BLaER1 treated with 17β-estradiol and CSF1 and Interleukin-3, amounts not matched to agents 10 nM and 100 nM (cell line): ENCODE data around the gene BABAM1.

Source experiments
- H3K27ac ChIP-seq, 11 experiments: shearing (Covaris generic); formaldehyde crosslinking; 2 replicates each; pipeline ENCODE4 v1.8.1; 2022
- H3K27me3 ChIP-seq, 11 experiments: shearing (Covaris generic); formaldehyde crosslinking; 2 replicates each; pipeline ENCODE4 v1.8.1; 2022
- H3K36me3 ChIP-seq, 11 experiments: shearing (Covaris generic); formaldehyde crosslinking; 2 replicates each; pipeline ENCODE4 v1.8.1; 2022
- H3K4me1 ChIP-seq, 10 experiments: shearing (Covaris generic); formaldehyde crosslinking; 2 replicates each; pipeline ENCODE4 v1.8.1; 2022
- H3K4me2 ChIP-seq, 11 experiments: shearing (Covaris generic); formaldehyde crosslinking; 2 replicates each; pipeline ENCODE4 v1.8.1; 2022
- H3K4me3 ChIP-seq, 10 experiments: shearing (Covaris generic); formaldehyde crosslinking; 2 replicates each; pipeline ENCODE4 v1.8.1; 2022
- H3K9ac ChIP-seq, 11 experiments: shearing (Covaris generic); formaldehyde crosslinking; 2 replicates each; pipeline ENCODE4 v1.8.1; 2022
- H3K9me3 ChIP-seq, 11 experiments: shearing (Covaris generic); formaldehyde crosslinking; replicated peaks in 1 of 11; 2 replicates each; pipeline ENCODE4 v1.8.1; 2022
- H4K20me1 ChIP-seq, 11 experiments: shearing (Covaris generic); formaldehyde crosslinking; 2 replicates each; pipeline ENCODE4 v1.8.1; 2022
- Cebpa-rat ChIP-seq, 11 experiments: shearing (Covaris generic); IDR thresholded peaks; 2 replicates each; pipeline ENCODE4 v1.8.1; 2022

BABAM1 gene

GRCh38 chr19:17323300-17323963 is 56.2 kb downstream of the BABAM1 start:
- peaks cover 37 to 74% (median 57%) of the 10 kb centered on the region in 10 experiments for H3K4me1 ChIP-seq
- peaks cover 28 to 75% (median 47%) of the 10 kb centered on the region in 11 experiments for H3K36me3 ChIP-seq
- peak overlapping the region; percentile 51 to 83 (median 68); a peak in 21 of 22 replicates for H3K9ac ChIP-seq
- H3K4me3 ChIP-seq: peak overlapping the region in 9 of 10 experiments; percentile 37 to 68 (median 52); a peak in 15 of 20 replicates
- peak overlapping the region; percentile 89 to 98 (median 94) for H3K4me2 ChIP-seq
- TF ChIP-seq Cebpa-rat (IDR thresholded peaks at IDR 0.05): no peak
- peaks cover 0 to 7% (median 0%) of the 10 kb centered on the region in 11 experiments; a peak in 1 of 22 replicates for H3K27me3 ChIP-seq
- no peaks in the 10 kb centered on the region for H3K9me3 ChIP-seq
- peak overlapping the region in 5 of 11 experiments; percentile 42 to 61 (median 53); a peak in 7 of 22 replicates for H3K27ac ChIP-seq
- H4K20me1 ChIP-seq: peaks cover 0 to 81% (median 41%) of the 10 kb centered on the region in 11 experiments; a peak in 18 of 22 replicates

DNA sequence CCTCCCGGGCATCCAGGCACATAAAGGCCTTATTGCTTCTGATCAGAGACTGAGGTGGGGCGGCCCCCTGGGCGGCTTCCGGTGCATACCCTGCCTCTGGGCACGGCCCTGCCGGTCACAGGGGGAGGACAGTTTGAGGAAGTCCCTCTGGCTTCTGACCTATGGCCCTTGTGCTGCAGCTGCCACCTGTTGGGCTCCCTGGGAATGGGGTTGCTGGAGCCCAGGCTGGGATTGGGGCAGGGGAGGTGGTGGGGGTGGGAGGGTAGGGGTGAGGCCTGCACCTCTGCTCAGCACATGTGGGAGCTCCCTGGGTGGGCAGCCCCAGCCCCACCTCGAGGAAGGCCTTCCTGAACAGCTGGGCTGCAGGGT is 56.7 kb downstream of the BABAM1 start:
- Histone ChIP-seq H3K4me3 (peak overlapping the region in 9 of 10 experiments; percentile 37 to 68 (median 52); a peak in 15 of 20 replicates), H3K4me1 (peaks cover 41 to 72% (median 56%) of the 10 kb centered on the region in 10 experiments), H3K27me3 (peaks cover 3 to 10% (median 3%) of the 10 kb centered on the region in 11 experiments; a peak in 19 of 22 replicates), H3K4me2 (peak overlapping the region; percentile 89 to 98 (median 94)), H3K9me3 (no peaks in the 10 kb centered on the region), H3K36me3 (peaks cover 23 to 70% (median 43%) of the 10 kb centered on the region in 11 experiments), H4K20me1 (peaks cover under 1 to 79% (median 40%) of the 10 kb centered on the region in 11 experiments; a peak in 19 of 22 replicates), H3K9ac (peak overlapping the region; percentile 51 to 83 (median 68); a peak in 21 of 22 replicates), H3K27ac (peak overlapping the region in 5 of 11 experiments; percentile 42 to 61 (median 53); a peak in 7 of 22 replicates)
- no peak for TF ChIP-seq Cebpa-rat (IDR thresholded peaks at IDR 0.05)

- Histone ChIP-seq H3K4me3 (no peak overlapping the region), H3K27ac (no peak overlapping the region), H3K9ac (no peak overlapping the region), H3K4me2 (peak overlapping the region in 9 of 11 experiments; percentile 89 to 98 (median 94); a peak in 16 of 22 replicates), H3K4me1 (peaks cover 46 to 75% (median 60%) of the 10 kb centered on the region in 10 experiments), H3K27me3 (peaks cover 8 to 16% (median 9%) of the 10 kb centered on the region in 11 experiments; a peak in 21 of 22 replicates), H3K9me3 (no peaks in the 10 kb centered on the region), H3K36me3 (peaks cover 17 to 66% (median 37%) of the 10 kb centered on the region in 11 experiments), H4K20me1 (peaks cover 6 to 80% (median 41%) of the 10 kb centered on the region in 11 experiments; a peak in 20 of 22 replicates)
- no peak for TF ChIP-seq Cebpa-rat (IDR thresholded peaks at IDR 0.05)
Measured at GRCh38 chr19:17324357-17325114, 57.3 kb downstream of the BABAM1 start.

GRCh38 chr19:17325133-17325532 is 57.9 kb downstream of the BABAM1 start:
- H3K9ac ChIP-seq: no peak overlapping the region
- no peak overlapping the region for H3K27ac ChIP-seq
- H3K4me2 ChIP-seq: no peak overlapping the region; a peak in 1 of 22 replicates
- H3K36me3 ChIP-seq: peaks cover 11 to 66% (median 34%) of the 10 kb centered on the region in 11 experiments
- peaks cover 6 to 82% (median 45%) of the 10 kb centered on the region in 11 experiments; a peak in 20 of 22 replicates for H4K20me1 ChIP-seq
- H3K4me1 ChIP-seq: peaks cover 52 to 79% (median 64%) of the 10 kb centered on the region in 10 experiments
- no peaks in the 10 kb centered on the region for H3K9me3 ChIP-seq
- H3K27me3 ChIP-seq: peaks cover 14 to 22% (median 15%) of the 10 kb centered on the region in 11 experiments; a peak in 21 of 22 replicates
- H3K4me3 ChIP-seq: no peak overlapping the region
- no peak for TF ChIP-seq Cebpa-rat (IDR thresholded peaks at IDR 0.05)

- Histone ChIP-seq H3K9me3 (no peaks in the 10 kb centered on the region), H4K20me1 (peaks cover 6 to 82% (median 42%) of the 10 kb centered on the region in 11 experiments; a peak in 19 of 22 replicates), H3K36me3 (peaks cover 2 to 66% (median 25%) of the 10 kb centered on the region in 11 experiments; a peak in 21 of 22 replicates), H3K9ac (no peak overlapping the region), H3K4me1 (peaks cover 55 to 78% (median 63%) of the 10 kb centered on the region in 10 experiments), H3K4me3 (no peak overlapping the region), H3K27ac (no peak overlapping the region), H3K27me3 (peaks cover 15 to 28% (median 21%) of the 10 kb centered on the region in 11 experiments; a peak in 21 of 22 replicates), H3K4me2 (no peak overlapping the region)
- TF ChIP-seq Cebpa-rat (IDR thresholded peaks at IDR 0.05): no peak
Measured at GRCh38 chr19:17325881-17326594, 58.8 kb downstream of the BABAM1 start.

DNA sequence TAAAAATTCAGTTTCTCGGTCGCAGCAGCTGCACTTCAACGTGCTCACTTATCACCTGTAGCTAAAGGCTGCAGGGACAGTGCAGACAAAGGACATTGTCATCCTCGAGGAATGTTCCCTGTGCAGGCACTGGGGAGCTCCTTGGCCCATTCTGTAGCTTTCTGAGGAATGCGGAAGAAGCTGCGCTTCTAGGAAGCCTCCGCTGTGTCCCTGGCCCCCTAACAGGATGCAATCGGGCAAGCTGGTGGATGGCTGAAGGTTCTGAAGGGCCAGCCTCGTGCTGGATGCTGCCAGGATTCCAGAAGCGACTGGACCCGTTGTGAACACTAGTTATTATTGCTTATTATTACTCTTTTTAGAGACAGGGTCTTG is 59.3 kb downstream of the BABAM1 start:
- Histone ChIP-seq H3K9me3 (no peaks in the 10 kb centered on the region), H3K27me3 (peaks cover 15 to 29% (median 21%) of the 10 kb centered on the region in 11 experiments; a peak in 21 of 22 replicates), H3K9ac (0 out of 22 replicates have a peak overlapping the region, but pooled peaks of 1 of the 11 experiments have one; percentile 5), H4K20me1 (peaks cover 6 to 77% (median 40%) of the 10 kb centered on the region in 11 experiments; a peak in 19 of 22 replicates), H3K36me3 (peaks cover 0 to 66% (median 21%) of the 10 kb centered on the region in 11 experiments; a peak in 19 of 22 replicates), H3K4me2 (no peak overlapping the region), H3K4me1 (peaks cover 50 to 73% (median 58%) of the 10 kb centered on the region in 10 experiments), H3K27ac (no peak overlapping the region), H3K4me3 (no peak overlapping the region)
- TF ChIP-seq Cebpa-rat (IDR thresholded peaks at IDR 0.05): 0 out of 22 replicates have a peak, but pooled peaks of 1 of the 11 experiments have one; percentile 27

DNA sequence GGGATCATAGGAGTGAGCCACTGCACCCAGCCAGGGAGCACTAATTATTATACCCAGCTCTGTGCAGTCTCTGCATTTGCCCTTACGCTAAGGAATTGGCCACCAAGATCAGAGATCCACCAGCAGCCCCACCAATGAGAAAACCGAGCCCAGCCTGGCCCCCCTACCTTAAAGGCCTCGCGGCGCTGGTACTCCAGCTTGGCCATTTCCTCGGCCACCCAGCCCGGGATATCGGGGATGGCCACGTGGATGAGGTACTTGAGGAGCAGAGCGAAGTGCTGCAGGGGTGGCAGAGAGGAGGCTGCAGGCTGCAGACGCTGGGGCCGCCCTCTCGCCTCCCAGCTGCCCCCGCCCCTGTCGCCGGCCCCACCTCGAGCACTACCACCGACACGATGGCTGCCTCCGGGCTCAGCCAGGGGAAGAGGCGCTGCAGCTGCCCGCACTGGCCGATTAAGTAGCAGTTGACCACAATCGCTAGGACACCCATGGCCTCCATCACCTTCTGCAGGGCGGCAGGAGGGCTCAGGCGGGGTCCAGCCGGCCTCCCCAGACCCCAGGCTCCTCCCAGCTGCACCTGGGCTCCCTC is 59.9 kb downstream of the BABAM1 start:
- peaks cover 44 to 67% (median 52%) of the 10 kb centered on the region in 10 experiments for H3K4me1 ChIP-seq
- H3K27ac ChIP-seq: no peak overlapping the region
- no peak overlapping the region for H3K4me3 ChIP-seq
- peak overlapping the region in 1 of 11 experiments; percentile 24; a peak in 1 of 22 replicates for H3K4me2 ChIP-seq
- H4K20me1 ChIP-seq: peaks cover 3 to 71% (median 34%) of the 10 kb centered on the region in 11 experiments; a peak in 19 of 22 replicates
- peak in 1 of 11 experiments; percentile 2; a peak in 1 of 22 replicates for TF ChIP-seq Cebpa-rat (IDR thresholded peaks at IDR 0.05)
- peaks cover 15 to 29% (median 21%) of the 10 kb centered on the region in 11 experiments; a peak in 21 of 22 replicates for H3K27me3 ChIP-seq
- H3K9ac ChIP-seq: 0 out of 22 replicates have a peak overlapping the region, but pooled peaks of 1 of the 11 experiments have one; percentile 5
- H3K36me3 ChIP-seq: peaks cover 0 to 62% (median 15%) of the 10 kb centered on the region in 11 experiments; a peak in 17 of 22 replicates
- H3K9me3 ChIP-seq: no peaks in the 10 kb centered on the region
